GM12891 (cell line): ENCODE measurements around the gene DCLRE1C.

Experiments used
- POLR2A ChIP-seq: IDR thresholded peaks from 2 replicates; pipeline ENCODE4 v1.6.1; 2011; ENCODE audit warnings: low read depth, low read length, control low read depth
- POLR2AphosphoS5 ChIP-seq: IDR thresholded peaks from 2 replicates; pipeline ENCODE4 v1.6.1; 2011; ENCODE audit warnings: low read depth, low read length, control low read depth
- TAF1 ChIP-seq: IDR thresholded peaks from 2 replicates; pipeline ENCODE4 v1.6.1; 2011; ENCODE audit warnings: low read depth, low read length, control low read depth

DNA sequence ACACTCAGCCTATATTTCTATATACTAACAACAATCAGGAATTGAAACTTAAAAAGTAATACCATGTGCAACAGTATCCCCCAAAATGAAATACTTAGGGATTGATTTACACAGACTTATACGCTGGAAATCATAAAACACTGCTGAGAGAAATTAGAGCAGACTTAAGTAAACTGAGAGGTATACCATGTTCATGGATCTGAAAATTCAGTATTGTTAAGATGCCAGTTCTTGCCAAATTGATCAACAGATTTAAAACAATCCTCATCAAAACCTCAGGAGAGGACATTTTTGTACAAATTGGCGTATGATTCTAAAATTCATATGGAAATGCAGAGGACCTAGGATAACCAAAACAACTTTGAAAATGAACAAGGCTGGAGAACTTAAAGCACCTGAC, 37.3 kb downstream of the DCLRE1C start:
- TF ChIP-seq POLR2A (no peak), POLR2AphosphoS5 (no peak), TAF1 (no peak)
